MM.1S (cell line): Measurements from ENCODE around the gene SLC9A5.

Source experiments
- DNase-seq: peaks from one replicate; pipeline ENCODE4 v3.0.0-alpha.2; 2015
- H2AFZ ChIP-seq: fragments of 300-600 bp; sonication (generic); 2 replicates; pipeline ENCODE4 v1.6.0; 2016; ENCODE audit warnings: antibody characterized with exemption, low read length
- H3F3A ChIP-seq: fragments of 300-600 bp; sonication (generic); 2 replicates; pipeline ENCODE4 v1.6.1; 2016; ENCODE audit warnings: mild to moderate bottlenecking, antibody characterized with exemption, low read length, moderate library complexity, mixed read lengths; ENCODE audit not compliant: insufficient read depth
- H3K27ac ChIP-seq: fragments of 300-600 bp; sonication (generic); 2 replicates; pipeline ENCODE4 v1.5.1; 2016; ENCODE audit warnings: mild to moderate bottlenecking, low read length
- H3K27me3 ChIP-seq: fragments of 300-600 bp; sonication (generic); replicated peaks from 2 replicates; pipeline ENCODE4 v1.6.0; 2016; ENCODE audit warnings: low read length; ENCODE audit not compliant: insufficient read depth
- H3K36me3 ChIP-seq: fragments of 300-600 bp; sonication (generic); replicated peaks from 2 replicates; pipeline ENCODE4 v1.6.1; 2016; ENCODE audit warnings: mild to moderate bottlenecking, low read length, mixed read lengths; ENCODE audit not compliant: insufficient read depth
- H3K4me1 ChIP-seq: fragments of 300-600 bp; sonication (generic); 2 replicates; pipeline ENCODE4 v1.6.1; 2016; ENCODE audit warnings: low read length, mixed read lengths
- H3K4me2 ChIP-seq: fragments of 300-600 bp; sonication (generic); 2 replicates; pipeline ENCODE4 v1.6.0; 2016; ENCODE audit warnings: low read depth, low read length
- H3K4me3 ChIP-seq: fragments of 300-600 bp; sonication (generic); 2 replicates; pipeline ENCODE4 v1.5.1; 2016; ENCODE audit warnings: low read length, mixed read lengths
- H3K79me2 ChIP-seq: fragments of 300-600 bp; sonication (generic); 2 replicates; pipeline ENCODE4 v1.6.1; 2016; ENCODE audit warnings: mixed run types, low read length, mixed read lengths
- H3K9ac ChIP-seq: fragments of 300-600 bp; sonication (generic); 2 replicates; pipeline ENCODE4 v1.6.1; 2016; ENCODE audit warnings: low read length, mixed read lengths
- H3K9me2 ChIP-seq: fragments of 300-600 bp; sonication (generic); replicated peaks from 2 replicates; pipeline ENCODE4 v1.6.1; 2016; ENCODE audit warnings: mild to moderate bottlenecking, low read length, mixed read lengths; ENCODE audit not compliant: insufficient read depth
- H3K9me3 ChIP-seq: fragments of 300-600 bp; sonication (generic); replicated peaks from 2 replicates; pipeline ENCODE4 v1.6.1; 2016; ENCODE audit warnings: mild to moderate bottlenecking, low read length, mixed read lengths; ENCODE audit not compliant: insufficient read depth
- H4K20me1 ChIP-seq: fragments of 300-600 bp; sonication (generic); 2 replicates; pipeline ENCODE4 v1.6.1; 2016; ENCODE audit warnings: mild to moderate bottlenecking, low read length, moderate library complexity, mixed read lengths; ENCODE audit not compliant: insufficient read depth
- EZH2 ChIP-seq: fragments of 300-600 bp; sonication (generic); optimal IDR thresholded peaks from 2 replicates; pipeline ENCODE3; 2017; ENCODE audit warnings: low read depth, mild to moderate bottlenecking, antibody characterized with exemption, low read length, mixed read lengths
- EZH2phosphoT487 ChIP-seq: fragments of 300-600 bp; sonication (generic); IDR thresholded peaks from 2 replicates; pipeline ENCODE4 v1.6.1; 2018; ENCODE audit warnings: antibody characterized with exemption, low read length
- TF ChIP-seq, protein P1 (sequence below): fragments of 300-600 bp; sonication (generic); IDR thresholded peaks from 2 replicates; pipeline ENCODE4 v1.5.1; 2016; ENCODE audit warnings: antibody characterized with exemption, low read length, mixed read lengths

The SLC9A5 gene

GRCh38 chr16:67281536-67282446 lies 33.0 kb downstream of the SLC9A5 start:
- H3F3A ChIP-seq = no peaks in the 10 kb centered on the region
- no peaks in the 10 kb centered on the region for H3K9me2 ChIP-seq
- no peak for DNase-seq
- no peaks in the 10 kb centered on the region for H4K20me1 ChIP-seq
- H3K9me3 ChIP-seq = no peaks in the 10 kb centered on the region
- peaks cover 5% of the 10 kb centered on the region; the same call in 1 of the 2 replicates for H3K4me1 ChIP-seq
- TF ChIP-seq, protein P1, sequence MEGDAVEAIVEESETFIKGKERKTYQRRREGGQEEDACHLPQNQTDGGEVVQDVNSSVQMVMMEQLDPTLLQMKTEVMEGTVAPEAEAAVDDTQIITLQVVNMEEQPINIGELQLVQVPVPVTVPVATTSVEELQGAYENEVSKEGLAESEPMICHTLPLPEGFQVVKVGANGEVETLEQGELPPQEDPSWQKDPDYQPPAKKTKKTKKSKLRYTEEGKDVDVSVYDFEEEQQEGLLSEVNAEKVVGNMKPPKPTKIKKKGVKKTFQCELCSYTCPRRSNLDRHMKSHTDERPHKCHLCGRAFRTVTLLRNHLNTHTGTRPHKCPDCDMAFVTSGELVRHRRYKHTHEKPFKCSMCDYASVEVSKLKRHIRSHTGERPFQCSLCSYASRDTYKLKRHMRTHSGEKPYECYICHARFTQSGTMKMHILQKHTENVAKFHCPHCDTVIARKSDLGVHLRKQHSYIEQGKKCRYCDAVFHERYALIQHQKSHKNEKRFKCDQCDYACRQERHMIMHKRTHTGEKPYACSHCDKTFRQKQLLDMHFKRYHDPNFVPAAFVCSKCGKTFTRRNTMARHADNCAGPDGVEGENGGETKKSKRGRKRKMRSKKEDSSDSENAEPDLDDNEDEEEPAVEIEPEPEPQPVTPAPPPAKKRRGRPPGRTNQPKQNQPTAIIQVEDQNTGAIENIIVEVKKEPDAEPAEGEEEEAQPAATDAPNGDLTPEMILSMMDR = no peak
- TF ChIP-seq EZH2 (no peak), EZH2phosphoT487 (no peak)
- no peak overlapping the region for H2AFZ ChIP-seq
- H3K79me2 ChIP-seq = peaks cover 14% of the 10 kb centered on the region
- H3K9ac ChIP-seq = no peak overlapping the region
- H3K4me2 ChIP-seq = no peak overlapping the region
- no peak overlapping the region for H3K27ac ChIP-seq
- no peak overlapping the region for H3K4me3 ChIP-seq
- H3K36me3 ChIP-seq = no peaks in the 10 kb centered on the region
- H3K27me3 ChIP-seq = no peaks in the 10 kb centered on the region

DNA sequence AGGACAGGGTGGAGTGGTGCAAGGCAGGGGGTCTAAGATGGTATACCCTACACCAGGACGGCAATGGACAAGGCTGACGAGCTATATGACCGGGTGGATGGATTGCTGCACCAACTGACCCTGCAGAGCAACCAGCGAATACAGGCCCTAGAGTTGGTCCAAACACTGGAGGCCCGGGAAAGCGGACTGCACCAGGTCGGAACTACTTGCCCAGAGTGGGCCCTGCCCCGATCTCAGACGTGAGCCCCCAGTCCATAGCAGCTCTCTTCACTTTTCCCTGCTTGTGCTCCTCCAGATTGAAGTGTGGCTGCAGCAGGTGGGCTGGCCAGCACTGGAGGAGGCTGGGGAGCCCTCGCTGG lies 33.6 kb downstream of the SLC9A5 start:
- no peak for DNase-seq
- no peaks in the 10 kb centered on the region for H3K9me3 ChIP-seq
- TF ChIP-seq, protein P1 = no peak

DNA sequence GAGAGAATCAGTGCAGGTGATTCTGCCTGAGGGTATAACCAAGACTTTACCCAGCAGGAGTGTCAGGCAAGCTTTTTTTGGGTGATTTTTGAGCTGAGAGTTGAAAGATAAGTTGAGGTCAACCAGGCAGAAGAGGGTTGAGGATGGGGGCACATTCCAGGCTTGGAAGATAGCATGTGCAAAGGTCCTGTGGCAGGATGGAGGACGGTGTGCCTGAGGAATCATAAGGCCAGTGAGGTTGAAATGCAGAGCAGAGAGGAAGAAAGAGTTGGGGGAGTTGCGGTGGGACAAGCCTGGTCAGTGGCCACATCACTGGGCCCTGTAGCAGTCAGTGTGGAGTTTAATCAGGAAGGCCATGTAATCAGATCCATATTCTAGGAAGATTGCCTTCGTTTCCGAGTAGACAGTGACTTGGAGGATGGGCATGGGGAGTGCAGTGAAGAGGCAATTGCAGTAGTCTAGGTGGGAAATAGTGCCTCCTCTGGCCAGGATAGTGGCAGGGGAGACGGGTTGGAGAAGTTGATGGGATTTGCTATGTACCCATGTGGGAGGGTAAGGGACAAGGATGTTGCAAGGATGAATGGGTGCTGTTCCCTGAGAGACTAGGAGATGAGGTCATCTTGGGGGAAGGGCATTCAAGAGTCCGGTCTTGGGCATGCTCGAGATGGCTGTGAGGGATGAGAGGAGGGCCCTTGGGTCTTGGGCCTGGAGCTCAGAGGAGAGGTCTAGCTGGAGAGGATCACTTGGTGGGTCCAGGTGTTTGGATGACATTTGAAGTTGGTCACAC lies 34.5 kb downstream of the SLC9A5 start:
- H3K36me3 ChIP-seq = no peaks in the 10 kb centered on the region
- no peak overlapping the region for H3K4me2 ChIP-seq
- H3K27ac ChIP-seq = no peak overlapping the region
- no peaks in the 10 kb centered on the region for H3K9me3 ChIP-seq
- no peaks in the 10 kb centered on the region for H3K9me2 ChIP-seq
- peaks cover 7% of the 10 kb centered on the region for H3K79me2 ChIP-seq
- no peaks in the 10 kb centered on the region for H3F3A ChIP-seq
- TF ChIP-seq, protein P1 = no peak
- no peak for TF ChIP-seq EZH2phosphoT487
- TF ChIP-seq EZH2 = no peak
- no peak overlapping the region for H3K9ac ChIP-seq
- no peak overlapping the region for H3K4me3 ChIP-seq
- DNase-seq = no peak
- no peaks in the 10 kb centered on the region for H3K27me3 ChIP-seq
- no peaks in the 10 kb centered on the region for H4K20me1 ChIP-seq
- no peak overlapping the region for H2AFZ ChIP-seq
- peaks cover 5% of the 10 kb centered on the region; the same call in 1 of the 2 replicates for H3K4me1 ChIP-seq

More for the DNA sequence above, 33.6 kb downstream of the SLC9A5 start:
- H3K4me3 ChIP-seq = no peak overlapping the region
- H3K9me2 ChIP-seq = no peaks in the 10 kb centered on the region
- H4K20me1 ChIP-seq = no peaks in the 10 kb centered on the region
- H3K36me3 ChIP-seq = no peaks in the 10 kb centered on the region
- H2AFZ ChIP-seq = no peak overlapping the region
- no peaks in the 10 kb centered on the region for H3F3A ChIP-seq
- H3K9ac ChIP-seq = no peak overlapping the region
- no peak overlapping the region for H3K4me2 ChIP-seq
- H3K4me1 ChIP-seq = peaks cover 5% of the 10 kb centered on the region; the same call in 1 of the 2 replicates
- H3K27me3 ChIP-seq = no peaks in the 10 kb centered on the region
- H3K79me2 ChIP-seq = peaks cover 13% of the 10 kb centered on the region
- no peak overlapping the region for H3K27ac ChIP-seq
